Hematopoietic multipotent progenitor cell treated with erythropoietin and hydrocortisone succinate and interleukin-3 and kit ligand, for 4 days (in vitro differentiated cells): ENCODE data around the gene OTOP2.
"Not testable (repeated sequence)": the region's sequence is repeated elsewhere in the genome, so short reads cannot be mapped to it uniquely, and the experiment has no call there.

Source experiments
- DNase-seq: peaks from one replicate; pipeline ENCODE4 v3.0.0-alpha.2; 2015

Gene OTOP2

GRCh38 chr17:74901353-74902135, 22.5 kb upstream of the OTOP2 start:
- peak; percentile 27 for DNase-seq

GRCh38 chr17:74903034-74903433, 21.0 kb upstream of the OTOP2 start:
- DNase-seq = no peak

DNA sequence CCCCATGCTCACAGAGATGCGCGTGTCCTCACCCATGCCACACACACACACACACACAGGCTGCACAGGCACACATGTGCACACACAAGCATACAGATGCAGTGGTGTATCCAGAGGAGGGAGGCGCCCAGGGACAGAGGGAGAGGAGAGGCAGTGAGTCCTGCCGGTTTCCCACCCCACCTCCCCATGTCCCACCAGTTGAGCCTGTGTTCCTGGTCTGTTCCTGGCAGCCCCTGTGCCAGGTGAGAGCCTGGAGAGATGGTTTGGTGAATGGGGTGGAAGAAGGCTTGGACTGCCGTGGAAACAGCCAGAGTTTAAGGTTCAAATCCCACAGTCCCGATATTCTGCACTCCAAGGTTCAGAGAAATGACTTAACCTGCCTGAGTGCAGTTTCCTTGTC, 20.4 kb upstream of the OTOP2 start:
- no peak for DNase-seq

DNA sequence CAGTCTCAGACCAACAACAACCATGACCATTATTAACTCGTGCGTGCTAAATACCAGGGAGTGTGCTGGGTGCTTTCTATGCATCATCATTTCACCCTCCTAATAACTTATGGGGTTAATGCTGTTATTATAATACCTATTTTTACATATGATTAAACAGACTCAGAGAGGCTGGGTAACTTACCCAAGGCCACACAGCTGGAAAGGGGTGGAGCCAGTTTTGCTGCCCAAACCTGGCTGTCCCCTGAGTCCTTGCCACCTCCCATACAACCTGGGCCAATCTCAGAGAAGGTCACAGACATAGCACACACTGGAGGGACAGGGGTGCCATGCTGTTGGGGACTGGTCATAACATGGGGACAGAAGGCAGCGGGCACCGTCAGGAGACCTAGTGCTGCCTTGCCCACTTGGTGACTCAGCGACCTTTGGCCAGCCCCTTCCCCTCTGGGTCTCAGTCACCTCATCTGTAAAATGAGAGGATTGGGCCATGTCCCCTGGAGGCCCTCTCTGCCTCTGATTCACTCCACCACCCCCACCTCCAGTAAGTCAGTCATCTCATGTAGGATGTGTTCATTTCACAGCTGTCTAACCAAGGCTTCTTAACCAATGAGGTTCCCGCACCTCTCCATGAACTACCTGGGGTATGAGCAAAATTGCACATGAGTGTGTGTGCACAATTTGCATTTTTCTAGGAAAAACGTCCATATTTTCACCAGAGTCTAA, 19.2 kb upstream of the OTOP2 start:
- no peak for DNase-seq

- DNase-seq = peak; percentile 31
Measured at GRCh38 chr17:74906214-74906793, 17.8 kb upstream of the OTOP2 start.

- DNase-seq = no peak
Measured at GRCh38 chr17:74907012-74907411, 17.1 kb upstream of the OTOP2 start.

DNA sequence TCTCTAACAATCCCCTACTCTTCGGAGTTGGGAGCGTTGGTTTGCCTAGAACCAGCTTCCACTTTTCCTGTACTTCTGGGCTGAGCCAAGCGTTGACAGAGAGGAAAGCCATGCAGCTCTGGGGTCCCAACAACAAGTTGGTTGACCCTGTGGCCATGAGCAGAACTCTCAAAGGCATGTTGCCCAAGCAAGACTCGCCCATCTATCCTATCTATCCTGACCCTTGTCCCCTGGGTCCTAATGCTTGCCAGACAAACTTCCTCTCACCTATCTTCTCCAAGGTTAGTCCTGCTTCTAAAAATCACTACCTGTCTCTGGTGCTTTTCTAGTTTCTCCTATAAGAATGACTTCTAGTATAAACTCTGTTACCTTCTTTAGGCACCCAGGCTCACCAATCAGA, 15.0 kb upstream of the OTOP2 start:
- DNase-seq = not testable (repeated sequence)

GRCh38 chr17:74911423-74911822, 12.7 kb upstream of the OTOP2 start:
- DNase-seq = not testable (repeated sequence)

DNA sequence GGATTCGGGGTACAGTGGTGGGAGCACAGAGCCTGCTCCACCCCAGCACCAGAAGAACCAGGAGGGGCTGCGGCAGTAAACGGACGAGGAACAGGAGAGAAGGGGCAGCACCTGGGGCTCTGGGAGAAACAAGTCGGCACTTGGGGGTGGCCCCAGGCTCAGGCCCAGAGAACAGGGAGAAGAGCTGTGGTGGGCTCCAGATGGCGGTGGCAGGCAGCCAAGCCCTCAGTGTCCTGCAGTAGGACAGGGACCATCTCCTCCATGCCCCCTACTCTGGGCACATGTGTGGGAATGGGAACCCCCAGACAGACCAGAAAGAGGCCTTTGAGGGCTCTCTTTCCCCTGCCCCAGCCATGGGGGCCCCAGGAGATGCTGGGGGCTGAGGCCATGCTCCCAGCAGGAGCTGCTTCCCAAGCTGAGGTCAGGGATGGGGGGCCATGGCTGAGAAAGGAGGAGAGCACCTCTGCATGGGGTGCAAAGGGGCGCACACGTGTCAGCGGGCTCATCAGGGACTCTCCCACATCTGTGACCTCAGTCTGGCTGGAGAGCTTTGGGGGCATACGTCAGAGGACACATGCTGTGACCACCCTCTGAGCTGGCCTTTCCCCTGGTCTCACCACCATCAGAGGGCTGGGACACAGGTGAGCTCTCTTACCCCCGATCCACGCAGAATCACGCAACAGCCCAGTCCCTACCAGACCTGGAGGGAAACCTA, 7.8 kb upstream of the OTOP2 start:
- no peak for DNase-seq

DNA sequence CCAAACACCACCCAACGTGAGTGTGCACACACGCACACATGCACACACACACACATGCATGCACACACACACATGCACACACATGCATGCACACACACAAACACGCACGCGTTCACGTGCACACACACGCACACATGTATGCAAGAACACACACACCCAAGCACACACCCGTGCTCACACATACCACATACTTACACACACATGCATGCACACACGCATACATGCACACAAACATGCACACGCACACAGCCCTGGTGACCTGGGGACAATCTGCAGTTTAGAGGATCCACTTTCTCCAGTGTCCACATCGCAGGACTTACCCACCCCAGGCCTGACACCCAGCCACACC, 7.2 kb upstream of the OTOP2 start:
- DNase-seq = no peak

DNA sequence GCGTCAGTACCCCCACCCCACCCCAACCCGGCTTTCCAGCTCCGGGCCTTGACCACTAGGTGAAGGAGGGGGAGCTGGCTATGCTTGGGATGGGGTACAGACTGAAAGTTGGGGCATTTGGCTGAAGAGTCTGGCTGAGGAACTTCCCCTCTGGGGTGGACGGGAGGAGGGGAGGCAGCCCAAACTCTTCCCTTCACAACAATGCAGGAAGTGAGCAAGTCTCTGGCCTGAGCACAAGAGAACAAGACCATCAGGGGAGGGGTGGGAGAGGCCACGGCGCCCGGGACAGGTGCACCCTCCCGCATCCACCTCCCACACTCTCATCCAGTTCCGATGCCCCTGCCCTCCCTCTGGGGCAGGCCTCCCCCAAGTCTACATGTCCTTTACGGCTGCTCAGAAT, 6.6 kb upstream of the OTOP2 start:
- DNase-seq = peak; percentile 47

DNA sequence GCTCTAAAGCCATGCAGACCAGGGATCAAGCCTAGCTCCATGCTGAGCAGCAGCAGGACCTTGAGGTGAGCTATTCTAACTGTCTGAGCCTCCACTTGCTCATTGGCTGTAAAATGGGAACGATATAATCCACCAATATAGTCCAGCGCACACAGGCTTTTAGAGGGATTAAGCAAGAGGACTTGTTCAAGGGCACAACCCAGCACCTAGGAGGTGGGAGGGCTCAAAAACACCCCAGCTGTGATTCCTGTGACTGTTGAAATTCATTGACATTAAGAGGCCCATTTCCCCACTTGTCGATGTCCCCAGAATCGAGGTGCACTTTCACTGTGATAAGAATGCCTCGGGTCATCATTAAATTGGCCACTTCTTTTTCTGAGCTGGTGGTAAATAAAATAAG, 5.2 kb upstream of the OTOP2 start:
- DNase-seq = no peak

GRCh38 chr17:74919440-74920305, 4.4 kb upstream of the OTOP2 start:
- peak; percentile 68 for DNase-seq

GRCh38 chr17:74920306-74920620, 3.8 kb upstream of the OTOP2 start:
- DNase-seq = no peak

GRCh38 chr17:74920642-74921025, 3.4 kb upstream of the OTOP2 start:
- DNase-seq = no peak

DNA sequence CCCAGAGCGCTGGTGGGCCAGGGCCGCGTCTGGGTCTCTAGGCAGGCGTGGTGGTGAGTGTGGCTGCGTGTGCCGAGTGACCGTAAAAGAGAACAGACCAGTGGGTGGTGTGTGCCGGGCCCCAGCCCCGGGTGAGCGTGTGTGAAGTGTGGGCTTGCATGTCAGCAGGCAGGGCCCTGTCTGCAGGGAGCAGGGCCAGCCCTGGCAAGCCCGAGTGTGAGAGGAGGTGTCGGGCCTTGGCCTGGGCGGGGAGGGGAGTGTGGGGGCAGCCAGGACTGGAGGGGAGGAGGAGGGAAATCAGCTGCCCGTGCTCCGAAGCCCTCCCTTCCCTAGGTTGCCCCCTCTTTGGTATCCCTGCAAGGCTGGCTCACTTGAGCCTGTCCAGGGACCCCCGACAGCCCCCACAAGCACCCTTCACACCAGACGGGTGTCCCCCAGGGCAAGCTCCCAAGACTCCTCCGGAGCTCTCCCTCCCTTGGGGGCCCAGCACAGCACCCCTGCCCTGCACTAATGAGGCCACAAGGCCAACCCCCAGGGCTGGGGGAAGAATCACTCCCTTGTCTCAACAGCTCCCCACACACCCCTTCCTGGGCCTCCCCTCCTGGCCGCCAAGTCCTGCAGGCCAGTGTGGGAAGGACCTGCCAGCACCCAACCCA, 2.9 kb upstream of the OTOP2 start:
- no peak for DNase-seq

GRCh38 chr17:74921769-74922168, 2.3 kb upstream of the OTOP2 start:
- no peak for DNase-seq

DNA sequence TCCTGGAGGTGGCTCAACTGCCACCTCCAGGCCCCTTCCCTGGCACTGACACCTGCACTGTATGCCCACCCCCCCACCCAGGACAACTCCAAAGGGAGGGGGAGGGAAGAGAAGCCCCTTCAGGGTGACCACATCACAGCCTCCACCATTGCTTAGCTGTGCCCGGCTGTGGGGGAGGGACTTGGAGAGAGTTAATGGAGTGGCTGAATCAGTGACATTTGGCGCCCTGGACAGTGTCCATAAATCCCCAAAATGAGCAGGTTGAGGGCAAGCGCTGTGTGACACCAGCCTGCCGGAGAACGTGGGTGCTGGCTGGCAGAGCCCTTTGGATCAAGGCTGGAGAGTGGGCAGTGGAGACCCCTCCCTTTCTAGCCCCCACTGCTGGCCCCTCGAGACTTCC, 1.9 kb upstream of the OTOP2 start:
- DNase-seq = no peak

DNA sequence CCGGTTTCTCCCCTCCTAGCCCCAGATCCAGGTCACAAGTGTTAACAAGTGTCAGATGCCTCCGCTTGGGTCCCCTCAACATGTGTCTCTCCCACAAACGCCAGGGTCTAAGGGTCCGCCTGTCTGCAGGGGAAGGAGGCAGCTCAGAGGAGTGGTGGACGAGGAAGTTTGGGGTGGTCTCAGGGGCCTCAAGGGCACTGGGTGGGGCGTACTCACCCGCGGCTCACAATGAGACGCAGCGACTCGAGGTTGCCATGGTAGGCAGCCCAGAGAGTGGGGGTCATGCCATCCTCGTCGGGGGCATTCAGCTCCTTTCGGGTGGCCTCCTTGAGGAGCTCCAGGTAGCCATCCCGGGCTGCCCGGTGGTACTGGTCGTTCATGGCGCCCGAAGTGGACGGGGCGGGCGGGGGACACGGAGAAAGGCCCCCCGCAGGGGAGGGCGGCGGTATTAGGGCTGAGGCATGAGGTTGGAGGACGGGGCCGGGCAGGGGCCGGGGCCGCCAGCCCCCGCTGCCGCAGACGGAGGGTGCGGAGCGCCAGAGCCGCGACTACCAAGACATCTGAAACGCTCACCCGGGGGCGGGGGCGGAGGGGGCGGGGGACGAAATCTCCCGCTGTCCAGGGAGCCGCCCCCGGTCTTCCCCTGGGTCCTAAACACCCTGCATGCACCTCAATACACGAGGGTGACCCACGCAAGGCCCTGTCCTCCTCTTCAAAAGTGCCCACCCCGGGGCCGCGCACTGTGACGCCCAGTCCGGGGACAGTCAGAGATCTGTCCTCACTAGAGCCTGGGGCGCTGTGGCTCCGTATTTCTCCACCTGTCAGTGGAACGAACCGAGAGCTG, 1.2 kb upstream of the OTOP2 start, which contains the start of gene USH1G:
Gene USH1G (minus strand): TSS at position 562 of the 844 bp plus-strand sequence. CDS start 182 bp downstream, at position 380.
- no peak for DNase-seq

- DNase-seq = peak; percentile 74
Measured at GRCh38 chr17:74923538-74924249, 379 bp upstream of the OTOP2 start.
